Stomach (tissue), 4 donors: ENCODE results near the gene USP40.

Source experiments
- EP300 ChIP-seq: sonication (generic); formaldehyde crosslinking; IDR thresholded peaks from one replicate; pipeline ENCODE4 v1.6.1; 2017; ENCODE audit warnings: antibody characterized with exemption
- POLR2A ChIP-seq, 4 donors: fragments of 450-650 bp; IDR thresholded peaks; one replicate each; pipeline ENCODE4 v1.6.1; 2016; ENCODE audit warnings: antibody characterized with exemption in 4 of 4, control low read depth in 2 of 4, mild to moderate bottlenecking in 1 of 4, moderate library complexity in 1 of 4
- POLR2AphosphoS5 ChIP-seq, 3 donors: sonication (generic); formaldehyde crosslinking; IDR thresholded peaks; one replicate each; pipeline ENCODE4 v1.6.1; 2016; ENCODE audit warnings: antibody characterized with exemption in 3 of 3
- TF ChIP-seq, protein P1 (sequence below), 7 experiments: fragments of 450-650 bp in 4 of 7; fragments of 200-600 bp in 3 of 7; sonication (generic) in 3 of 7; IDR thresholded peaks; one replicate each; pipeline ENCODE4 v1.5.1; 2016 to 2019; ENCODE audit warnings: antibody characterized with exemption in 7 of 7, control low read depth in 2 of 7, mild to moderate bottlenecking in 1 of 7

DNA sequence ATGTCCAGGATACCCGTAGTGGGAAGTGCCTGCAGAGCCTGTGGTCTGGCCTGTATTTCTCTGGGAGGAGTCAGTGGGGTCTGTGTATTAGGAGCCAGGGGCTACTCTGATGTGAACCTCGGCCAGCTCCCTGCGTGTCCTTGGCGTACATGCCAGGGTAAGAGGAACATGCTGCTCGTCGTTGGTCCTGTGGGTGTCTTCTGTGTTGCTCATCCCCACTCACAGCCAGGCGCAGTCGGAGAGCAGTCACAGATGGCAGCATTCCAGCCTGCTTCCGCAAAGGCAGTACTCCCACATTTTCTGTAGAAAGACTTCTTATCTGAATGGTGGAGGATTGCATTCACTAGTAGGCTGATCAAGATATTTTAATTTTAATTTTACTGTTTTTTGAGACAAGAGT, 127.4 kb downstream of the USP40 start:
- TF ChIP-seq, protein P1, sequence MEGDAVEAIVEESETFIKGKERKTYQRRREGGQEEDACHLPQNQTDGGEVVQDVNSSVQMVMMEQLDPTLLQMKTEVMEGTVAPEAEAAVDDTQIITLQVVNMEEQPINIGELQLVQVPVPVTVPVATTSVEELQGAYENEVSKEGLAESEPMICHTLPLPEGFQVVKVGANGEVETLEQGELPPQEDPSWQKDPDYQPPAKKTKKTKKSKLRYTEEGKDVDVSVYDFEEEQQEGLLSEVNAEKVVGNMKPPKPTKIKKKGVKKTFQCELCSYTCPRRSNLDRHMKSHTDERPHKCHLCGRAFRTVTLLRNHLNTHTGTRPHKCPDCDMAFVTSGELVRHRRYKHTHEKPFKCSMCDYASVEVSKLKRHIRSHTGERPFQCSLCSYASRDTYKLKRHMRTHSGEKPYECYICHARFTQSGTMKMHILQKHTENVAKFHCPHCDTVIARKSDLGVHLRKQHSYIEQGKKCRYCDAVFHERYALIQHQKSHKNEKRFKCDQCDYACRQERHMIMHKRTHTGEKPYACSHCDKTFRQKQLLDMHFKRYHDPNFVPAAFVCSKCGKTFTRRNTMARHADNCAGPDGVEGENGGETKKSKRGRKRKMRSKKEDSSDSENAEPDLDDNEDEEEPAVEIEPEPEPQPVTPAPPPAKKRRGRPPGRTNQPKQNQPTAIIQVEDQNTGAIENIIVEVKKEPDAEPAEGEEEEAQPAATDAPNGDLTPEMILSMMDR (IDR thresholded peaks at IDR 0.05), result no peak
- no peak for TF ChIP-seq EP300
- TF ChIP-seq POLR2A (IDR thresholded peaks at IDR 0.05), result no peak
- TF ChIP-seq POLR2AphosphoS5 (IDR thresholded peaks at IDR 0.05), result peak in 1 of 3 donors; percentile 4
